Prostate gland (tissue), 2 donors: ENCODE measurements around the gene PIP5K1B.

Experiments
- CTCF ChIP-seq, 4 experiments: fragments of 200-600 bp in 2 of 4; fragments of 450-650 bp in 2 of 4; sonication (generic) in 2 of 4; IDR thresholded peaks; 1 replicate in 3 of 4; 2 replicates in 1 of 4; pipeline ENCODE4 v1.5.1; 2016 to 2019; ENCODE audit warnings: antibody characterized with exemption in 4 of 4, mild to moderate bottlenecking in 2 of 4, moderate library complexity in 2 of 4
- POLR2A ChIP-seq: fragments of 450-650 bp; IDR thresholded peaks from one replicate; pipeline ENCODE4 v1.6.1; 2016; ENCODE audit warnings: antibody characterized with exemption, mild to moderate bottlenecking

GRCh38 chr9:68769852-68770251, 64.8 kb downstream of the PIP5K1B start:
- TF ChIP-seq CTCF (IDR thresholded peaks at IDR 0.05), result no peak
- TF ChIP-seq POLR2A, result no peak
